Hypothalamus (tissue), 51 donors: ENCODE measurements around the gene MRPS18C.
"Not testable (repeated sequence)": the region's sequence is repeated elsewhere in the genome, so short reads cannot be mapped to it uniquely, and the experiment has no call there.

ENCODE experiments used
- DNase-seq, 51 donors: peaks; one replicate each; lab custom pipeline; 2025; lab: John Stamatoyannopoulos, UW

MRPS18C gene

GRCh38 chr4:83496085-83496917 lies 40.4 kb downstream of the MRPS18C start:
- not testable (repeated sequence) for DNase-seq

- no peak for DNase-seq
These were observed 42.3 kb downstream of the MRPS18C start for GRCh38 chr4:83498187-83498586.

- not testable (repeated sequence) for DNase-seq
These were observed 45.8 kb downstream of the MRPS18C start for GRCh38 chr4:83501671-83502070.

GRCh38 chr4:83503974-83504373 lies 48.1 kb downstream of the MRPS18C start:
- DNase-seq, result no peak

- no peak for DNase-seq
These were observed 48.6 kb downstream of the MRPS18C start for GRCh38 chr4:83504503-83504902.

GRCh38 chr4:83504996-83505395 lies 49.1 kb downstream of the MRPS18C start:
- no peak for DNase-seq

- DNase-seq, result peak in 10 of 51 donors; percentile 1 to 17 (median 4)
These were observed 53.3 kb downstream of the MRPS18C start for GRCh38 chr4:83509156-83509585.

- DNase-seq, result no peak
These were observed 54.6 kb downstream of the MRPS18C start for GRCh38 chr4:83510442-83510841.
